Adipocyte (in vitro differentiated cells): ENCODE data around the gene PBOV1.

Experiments used
- DNase-seq: peaks from one replicate; pipeline ENCODE4 v3.0.0-alpha.2; 2015; ENCODE audit warnings: low read depth
- H3K27me3 ChIP-seq: replicated peaks from 2 replicates; pipeline ENCODE4 v1.7.0; 2013; ENCODE audit warnings: mild to moderate bottlenecking, low read length, moderate library complexity; ENCODE audit not compliant: control insufficient read depth, insufficient read depth
- H3K36me3 ChIP-seq: 2 replicates; pipeline ENCODE4 v1.7.0; 2013; ENCODE audit warnings: low read length, mild to moderate bottlenecking, moderate library complexity; ENCODE audit not compliant: control insufficient read depth, insufficient read depth, severe bottlenecking
- H3K4me1 ChIP-seq: 2 replicates; pipeline ENCODE4 v1.7.0; 2013; ENCODE audit warnings: mild to moderate bottlenecking, low read length, moderate library complexity; ENCODE audit not compliant: control insufficient read depth, insufficient read depth
- H3K4me3 ChIP-seq: 2 replicates; pipeline ENCODE4 v1.7.0; 2013; ENCODE audit warnings: mild to moderate bottlenecking, low read length, moderate library complexity
- H3K9ac ChIP-seq: 2 replicates; pipeline ENCODE4 v1.7.0; 2013; ENCODE audit warnings: mild to moderate bottlenecking, low read length, moderate library complexity
- H3K9me3 ChIP-seq: 2 replicates; pipeline ENCODE4 v1.7.0; 2013; ENCODE audit warnings: mild to moderate bottlenecking, low read length, moderate library complexity; ENCODE audit not compliant: control insufficient read depth

PBOV1 gene

DNA sequence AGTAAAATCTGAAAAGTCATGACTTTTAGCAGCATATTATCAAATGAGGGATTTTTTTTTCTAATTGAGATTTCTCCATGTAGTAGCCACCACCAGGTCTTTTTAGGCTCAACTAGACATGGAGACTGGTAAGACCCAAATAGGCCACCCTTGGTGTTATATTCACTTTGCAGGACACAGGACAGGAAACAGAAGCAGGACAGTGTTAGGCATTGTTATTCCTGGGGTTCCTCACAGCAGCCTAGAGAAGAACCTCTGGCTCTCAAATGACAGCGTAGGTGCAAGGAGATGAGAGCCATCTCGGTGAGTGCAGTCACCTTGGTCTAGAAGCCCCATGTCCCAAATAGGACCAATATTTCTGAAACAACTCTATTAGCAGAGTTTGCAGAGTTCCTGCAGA, 19.2 kb upstream of the PBOV1 start:
- no peak for DNase-seq
- no peak overlapping the region for H3K4me3 ChIP-seq
- no peak overlapping the region for H3K9ac ChIP-seq
- no peaks in the 10 kb centered on the region for H3K27me3 ChIP-seq
- H3K4me1 ChIP-seq = no peaks in the 10 kb centered on the region
- H3K36me3 ChIP-seq = no peaks in the 10 kb centered on the region
- H3K9me3 ChIP-seq = no peaks in the 10 kb centered on the region

DNA sequence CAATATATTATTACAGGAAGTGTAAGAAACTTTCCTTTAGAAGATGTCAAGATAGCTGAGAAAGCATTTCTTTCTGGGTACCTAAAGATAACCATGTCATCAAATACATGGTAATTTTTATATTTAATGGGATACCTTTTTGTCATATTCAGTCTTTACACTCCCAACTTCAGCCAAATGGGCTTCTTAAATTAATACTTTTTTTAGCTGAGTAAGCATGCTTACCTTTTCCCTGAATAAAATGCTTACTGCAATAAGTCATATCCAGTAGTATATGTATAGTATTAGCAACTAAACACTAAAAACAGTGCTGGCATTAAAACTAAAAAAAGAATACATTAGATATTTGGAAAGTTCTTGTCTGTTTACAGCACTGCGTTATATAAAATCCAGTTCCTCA, 17.4 kb upstream of the PBOV1 start:
- Histone ChIP-seq H3K4me1 (no peaks in the 10 kb centered on the region), H3K9me3 (no peaks in the 10 kb centered on the region), H3K9ac (no peak overlapping the region), H3K4me3 (no peak overlapping the region), H3K36me3 (no peaks in the 10 kb centered on the region), H3K27me3 (peaks cover 2% of the 10 kb centered on the region)
- DNase-seq = no peak

DNA sequence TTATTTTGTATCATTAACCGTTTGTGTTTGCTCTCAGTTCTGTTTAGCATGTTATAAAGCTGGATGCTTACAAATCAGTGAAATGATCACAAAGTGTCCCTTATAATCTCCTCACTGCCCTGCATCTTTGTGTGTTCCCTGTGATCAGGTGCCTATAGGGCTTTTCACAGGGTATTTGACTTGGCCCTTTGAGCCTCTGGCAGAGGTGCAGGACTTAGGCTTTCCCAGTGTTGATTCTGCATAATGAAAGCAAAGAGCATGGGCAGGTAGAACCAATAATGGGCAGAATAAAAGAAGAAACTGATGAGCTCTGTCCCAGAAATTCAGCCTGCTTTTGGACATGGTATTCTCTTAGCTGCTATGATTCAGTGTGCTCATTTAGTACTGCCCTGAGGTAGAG, 16.9 kb upstream of the PBOV1 start:
- H3K4me1 ChIP-seq = no peaks in the 10 kb centered on the region
- DNase-seq = no peak
- H3K36me3 ChIP-seq = no peaks in the 10 kb centered on the region
- H3K27me3 ChIP-seq = peaks cover 3% of the 10 kb centered on the region
- H3K9me3 ChIP-seq = no peaks in the 10 kb centered on the region
- no peak overlapping the region for H3K4me3 ChIP-seq
- no peak overlapping the region for H3K9ac ChIP-seq

DNA sequence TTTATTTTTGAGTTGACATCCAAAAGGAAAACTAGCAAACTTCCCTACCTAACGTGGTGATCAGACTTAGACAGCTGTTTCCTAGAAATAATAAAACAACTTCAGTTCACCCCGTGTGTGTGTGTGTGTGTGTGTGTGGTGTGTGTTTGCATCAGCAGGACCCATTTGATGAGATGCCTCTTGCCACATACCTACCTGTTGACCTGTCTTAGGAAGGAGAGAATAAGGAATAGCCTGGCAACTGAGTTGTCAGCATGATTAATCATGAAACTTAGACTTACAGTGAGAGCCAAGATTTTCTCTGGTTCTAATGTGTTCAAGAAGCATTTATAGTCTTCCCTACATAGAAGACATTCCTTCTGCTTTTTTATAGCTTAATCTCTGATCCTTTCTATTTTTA, 16.1 kb upstream of the PBOV1 start:
- Histone ChIP-seq H3K4me1 (no peaks in the 10 kb centered on the region), H3K9ac (no peak overlapping the region), H3K27me3 (peaks cover 3% of the 10 kb centered on the region), H3K36me3 (no peaks in the 10 kb centered on the region), H3K4me3 (no peak overlapping the region), H3K9me3 (no peaks in the 10 kb centered on the region)
- no peak for DNase-seq

GRCh38 chr6:138231381-138231886, 13.1 kb upstream of the PBOV1 start:
- H3K4me1 ChIP-seq = peaks cover 3% of the 10 kb centered on the region
- H3K36me3 ChIP-seq = no peaks in the 10 kb centered on the region
- H3K27me3 ChIP-seq = peaks cover 3% of the 10 kb centered on the region
- H3K4me3 ChIP-seq = no peak overlapping the region
- no peaks in the 10 kb centered on the region for H3K9me3 ChIP-seq
- no peak for DNase-seq
- no peak overlapping the region for H3K9ac ChIP-seq

DNA sequence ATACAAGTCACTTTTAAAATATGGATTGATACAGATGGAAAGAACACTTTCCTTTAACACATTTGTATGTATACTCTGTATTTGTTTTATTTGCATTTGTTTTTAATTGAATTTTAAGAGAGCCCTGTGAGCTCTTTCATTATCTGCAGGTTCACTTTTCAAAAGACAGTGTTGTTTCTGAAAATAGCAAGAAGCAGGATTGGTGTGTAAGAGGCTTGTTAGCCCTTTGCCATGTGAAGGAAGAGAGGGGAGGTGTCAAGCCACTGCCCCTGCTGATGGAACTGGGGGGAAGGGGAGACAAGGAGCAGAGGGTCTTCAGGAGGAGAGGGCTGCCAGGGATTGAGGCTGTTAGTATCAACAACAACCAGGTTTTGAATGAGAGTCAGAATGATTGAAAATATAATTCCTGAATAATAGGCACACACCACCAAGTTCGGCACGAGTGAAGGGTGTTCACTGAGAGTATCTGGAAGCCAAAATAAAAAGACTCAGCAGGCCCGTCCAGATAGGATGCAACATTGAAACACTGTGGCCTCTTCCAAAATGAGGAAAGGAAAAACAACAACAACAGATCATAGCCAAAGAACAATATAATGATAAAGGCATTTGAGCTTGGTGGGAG, 12.6 kb upstream of the PBOV1 start:
- Histone ChIP-seq H3K4me3 (no peak overlapping the region), H3K4me1 (peaks cover 5% of the 10 kb centered on the region), H3K27me3 (peaks cover 3% of the 10 kb centered on the region), H3K9me3 (no peaks in the 10 kb centered on the region), H3K36me3 (no peaks in the 10 kb centered on the region), H3K9ac (no peak overlapping the region)
- no peak for DNase-seq

DNA sequence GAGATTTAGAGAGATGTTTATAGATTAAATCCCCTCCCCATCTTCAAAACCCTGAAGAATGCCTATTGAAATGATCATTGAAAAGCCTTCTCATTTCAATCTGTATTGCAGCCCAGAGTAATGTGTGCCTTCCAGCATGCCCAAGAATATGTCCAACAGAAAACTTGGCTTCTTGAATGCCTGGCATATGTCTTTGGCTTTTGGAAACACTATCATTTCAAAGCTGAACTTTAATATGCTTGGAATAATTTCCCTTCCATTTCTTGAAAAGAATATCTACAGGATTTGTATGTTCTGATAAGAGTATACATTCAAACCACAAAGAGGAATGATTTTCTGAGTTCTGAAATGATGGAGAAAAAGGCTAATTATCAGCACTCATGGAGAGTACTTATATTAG, 11.9 kb upstream of the PBOV1 start:
- DNase-seq = no peak
- Histone ChIP-seq H3K27me3 (peaks cover 3% of the 10 kb centered on the region), H3K4me1 (peaks cover 5% of the 10 kb centered on the region), H3K9ac (no peak overlapping the region), H3K9me3 (no peaks in the 10 kb centered on the region), H3K36me3 (no peaks in the 10 kb centered on the region), H3K4me3 (no peak overlapping the region)

DNA sequence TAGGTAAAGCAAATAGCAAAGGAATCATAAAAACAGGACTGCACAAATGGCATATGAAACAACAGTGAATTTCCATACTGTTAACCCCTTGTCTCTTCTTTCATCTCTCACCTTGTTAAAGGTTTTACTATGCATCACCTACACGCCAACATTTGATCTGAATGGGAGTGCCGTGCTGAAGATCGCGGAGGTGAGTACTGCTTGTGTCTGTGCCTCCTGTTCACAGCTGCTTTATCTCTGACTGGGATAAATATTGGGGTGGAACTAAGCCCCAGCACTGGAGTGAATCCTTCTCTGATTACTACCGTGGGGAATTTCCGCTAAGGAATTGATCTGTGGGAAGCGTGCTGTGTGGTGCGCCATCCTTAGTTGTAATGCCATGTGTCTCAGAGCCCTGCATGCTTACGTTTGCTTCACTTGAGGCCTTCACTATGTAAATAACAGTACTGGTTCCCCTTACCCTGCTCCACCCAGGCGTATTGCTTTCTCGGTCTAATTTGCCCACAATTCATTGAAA, 11.4 kb upstream of the PBOV1 start:
- Histone ChIP-seq H3K9me3 (no peaks in the 10 kb centered on the region), H3K4me3 (no peak overlapping the region), H3K27me3 (peaks cover 3% of the 10 kb centered on the region), H3K9ac (no peak overlapping the region), H3K4me1 (peaks cover 5% of the 10 kb centered on the region), H3K36me3 (no peaks in the 10 kb centered on the region)
- DNase-seq = no peak

DNA sequence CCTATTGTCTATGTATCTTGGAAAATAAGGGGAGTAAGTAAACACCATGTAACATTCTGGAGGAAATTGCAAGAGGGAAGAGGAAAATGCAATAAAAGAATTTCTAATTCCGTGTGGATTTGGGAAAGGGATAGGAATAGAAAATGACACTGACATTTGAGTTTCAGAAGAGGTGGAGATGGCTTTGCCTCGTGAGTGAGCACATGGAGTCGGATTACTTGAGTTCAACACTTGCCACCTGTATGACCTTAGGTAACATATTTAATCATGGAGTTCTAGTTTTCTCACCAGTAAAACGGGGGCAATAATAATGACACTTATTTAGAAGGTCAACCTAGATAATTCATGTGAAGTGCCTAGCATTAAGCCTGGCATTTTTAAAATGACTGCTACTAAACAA, 10.8 kb upstream of the PBOV1 start:
- Histone ChIP-seq H3K4me1 (peaks cover 5% of the 10 kb centered on the region), H3K9me3 (no peaks in the 10 kb centered on the region), H3K4me3 (no peak overlapping the region), H3K9ac (no peak overlapping the region), H3K36me3 (no peaks in the 10 kb centered on the region), H3K27me3 (peaks cover 3% of the 10 kb centered on the region)
- DNase-seq = no peak

- peaks cover 15% of the 10 kb centered on the region for H3K4me1 ChIP-seq
- no peak overlapping the region for H3K9ac ChIP-seq
- peaks cover 3% of the 10 kb centered on the region for H3K27me3 ChIP-seq
- H3K4me3 ChIP-seq = no peak overlapping the region
- H3K36me3 ChIP-seq = no peaks in the 10 kb centered on the region
- no peaks in the 10 kb centered on the region for H3K9me3 ChIP-seq
- no peak for DNase-seq
These were observed 9.1 kb upstream of the PBOV1 start for GRCh38 chr6:138227316-138227781.

GRCh38 chr6:138226700-138227315, 8.5 kb upstream of the PBOV1 start:
- H3K36me3 ChIP-seq = no peaks in the 10 kb centered on the region
- H3K4me3 ChIP-seq = no peak overlapping the region
- peaks cover 3% of the 10 kb centered on the region for H3K27me3 ChIP-seq
- H3K4me1 ChIP-seq = peaks cover 16% of the 10 kb centered on the region
- no peaks in the 10 kb centered on the region for H3K9me3 ChIP-seq
- no peak for DNase-seq
- H3K9ac ChIP-seq = no peak overlapping the region
